Nephron (organoid): Measurements from ENCODE around the gene CHST11.
A peak's percentile ranks its signal among the peaks of the same experiment; 100 is the strongest.

Source experiments
- H3K27ac Mint-ChIP-seq, 3 experiments: 2 replicates each; pipeline ENCODE4 v1.8.0; 2020; ENCODE audit warnings: mixed read lengths in 3 of 3, mild to moderate bottlenecking in 2 of 3, moderate library complexity in 1 of 3
- H3K27me3 Mint-ChIP-seq: 2 replicates; pipeline ENCODE4 v1.8.0; 2021; ENCODE audit warnings: low read depth, mild to moderate bottlenecking, moderate library complexity, mixed read lengths
- H3K36me3 Mint-ChIP-seq: 2 replicates; pipeline ENCODE4 v1.8.0; 2020; ENCODE audit warnings: low read depth, mixed read lengths
- H3K4me1 Mint-ChIP-seq: 2 replicates; pipeline ENCODE4 v1.8.0; 2020; ENCODE audit warnings: mixed read lengths
- H3K4me3 Mint-ChIP-seq, 3 experiments: 2 replicates each; pipeline ENCODE4 v1.8.0; 2020; ENCODE audit warnings: mild to moderate bottlenecking in 3 of 3, mixed read lengths in 3 of 3, moderate library complexity in 2 of 3
- H3K9me3 Mint-ChIP-seq: 2 replicates; pipeline ENCODE4 v1.8.0; 2020; ENCODE audit warnings: mixed read lengths
- TF ChIP-seq, protein P1 (sequence below), 3 experiments: fragments of 200-600 bp; sonication (generic); IDR thresholded peaks; one replicate each; pipeline ENCODE4 v1.5.0; 2021; ENCODE audit warnings: antibody characterized with exemption in 3 of 3; ENCODE audit not compliant: unreplicated experiment in 3 of 3

CHST11 gene

DNA sequence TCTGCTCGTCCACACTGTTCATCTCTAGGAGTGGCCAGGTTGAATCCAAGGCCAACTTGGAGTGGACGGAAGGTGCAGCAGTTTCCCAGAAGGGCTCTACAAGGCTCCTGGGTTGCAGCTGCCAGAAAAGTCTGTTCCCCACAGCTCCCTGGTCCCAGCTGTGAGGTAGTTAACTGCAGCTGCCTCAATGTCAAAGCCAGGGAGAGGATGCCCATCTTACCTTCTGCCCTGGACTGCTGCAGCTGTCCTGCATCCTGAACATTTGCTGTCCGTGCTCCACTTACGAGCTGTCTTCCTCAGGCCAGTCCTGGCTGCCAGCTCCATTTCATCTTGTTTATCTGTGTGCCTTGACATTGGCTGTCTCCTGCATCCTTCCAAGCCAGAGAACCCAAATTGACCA lies 274.0 kb downstream of the CHST11 start:
- no peak overlapping the region for H3K4me3 Mint-ChIP-seq
- no peaks in the 10 kb centered on the region for H3K36me3 Mint-ChIP-seq
- peaks cover 14% of the 10 kb centered on the region for H3K27me3 Mint-ChIP-seq
- peaks cover 53% of the 10 kb centered on the region for H3K4me1 Mint-ChIP-seq
- TF ChIP-seq, protein P1, sequence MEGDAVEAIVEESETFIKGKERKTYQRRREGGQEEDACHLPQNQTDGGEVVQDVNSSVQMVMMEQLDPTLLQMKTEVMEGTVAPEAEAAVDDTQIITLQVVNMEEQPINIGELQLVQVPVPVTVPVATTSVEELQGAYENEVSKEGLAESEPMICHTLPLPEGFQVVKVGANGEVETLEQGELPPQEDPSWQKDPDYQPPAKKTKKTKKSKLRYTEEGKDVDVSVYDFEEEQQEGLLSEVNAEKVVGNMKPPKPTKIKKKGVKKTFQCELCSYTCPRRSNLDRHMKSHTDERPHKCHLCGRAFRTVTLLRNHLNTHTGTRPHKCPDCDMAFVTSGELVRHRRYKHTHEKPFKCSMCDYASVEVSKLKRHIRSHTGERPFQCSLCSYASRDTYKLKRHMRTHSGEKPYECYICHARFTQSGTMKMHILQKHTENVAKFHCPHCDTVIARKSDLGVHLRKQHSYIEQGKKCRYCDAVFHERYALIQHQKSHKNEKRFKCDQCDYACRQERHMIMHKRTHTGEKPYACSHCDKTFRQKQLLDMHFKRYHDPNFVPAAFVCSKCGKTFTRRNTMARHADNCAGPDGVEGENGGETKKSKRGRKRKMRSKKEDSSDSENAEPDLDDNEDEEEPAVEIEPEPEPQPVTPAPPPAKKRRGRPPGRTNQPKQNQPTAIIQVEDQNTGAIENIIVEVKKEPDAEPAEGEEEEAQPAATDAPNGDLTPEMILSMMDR (IDR thresholded peaks at IDR 0.05; ENCODE audit: unreplicated experiment in 3 of 3) = no peak
- peak overlapping the region in 1 of 3 experiments; percentile 25 for H3K27ac Mint-ChIP-seq
- H3K9me3 Mint-ChIP-seq = no peaks in the 10 kb centered on the region

DNA sequence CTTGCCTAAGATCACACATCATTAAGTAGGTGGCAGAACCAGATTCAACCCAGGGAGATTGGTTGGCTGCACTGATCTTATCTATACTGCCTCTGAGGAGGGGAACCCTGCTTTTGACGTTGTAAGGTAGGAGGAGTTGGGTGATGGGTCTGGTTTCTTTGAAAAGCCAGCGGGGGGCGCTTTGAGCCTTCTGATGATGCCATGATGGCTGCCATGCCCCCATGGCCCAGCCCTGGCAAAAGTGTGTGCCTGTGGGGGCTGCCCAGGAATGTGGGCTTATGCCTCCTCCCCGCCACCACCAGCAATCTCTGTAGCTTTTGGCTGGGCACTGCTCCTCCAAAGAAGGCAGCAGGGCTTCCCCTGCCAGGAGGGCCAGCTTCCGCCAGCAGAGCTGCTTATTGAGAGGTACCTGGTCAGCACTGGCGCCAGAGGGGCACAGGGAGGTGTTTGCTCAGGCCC lies 277.0 kb downstream of the CHST11 start:
- H3K27ac Mint-ChIP-seq = no peak overlapping the region
- no peaks in the 10 kb centered on the region for H3K9me3 Mint-ChIP-seq
- H3K4me3 Mint-ChIP-seq = no peak overlapping the region
- peaks cover 24% of the 10 kb centered on the region for H3K27me3 Mint-ChIP-seq
- no peaks in the 10 kb centered on the region for H3K36me3 Mint-ChIP-seq
- H3K4me1 Mint-ChIP-seq = peaks cover 66% of the 10 kb centered on the region
- TF ChIP-seq, protein P1 (IDR thresholded peaks at IDR 0.05; ENCODE audit: unreplicated experiment in 3 of 3) = no peak

DNA sequence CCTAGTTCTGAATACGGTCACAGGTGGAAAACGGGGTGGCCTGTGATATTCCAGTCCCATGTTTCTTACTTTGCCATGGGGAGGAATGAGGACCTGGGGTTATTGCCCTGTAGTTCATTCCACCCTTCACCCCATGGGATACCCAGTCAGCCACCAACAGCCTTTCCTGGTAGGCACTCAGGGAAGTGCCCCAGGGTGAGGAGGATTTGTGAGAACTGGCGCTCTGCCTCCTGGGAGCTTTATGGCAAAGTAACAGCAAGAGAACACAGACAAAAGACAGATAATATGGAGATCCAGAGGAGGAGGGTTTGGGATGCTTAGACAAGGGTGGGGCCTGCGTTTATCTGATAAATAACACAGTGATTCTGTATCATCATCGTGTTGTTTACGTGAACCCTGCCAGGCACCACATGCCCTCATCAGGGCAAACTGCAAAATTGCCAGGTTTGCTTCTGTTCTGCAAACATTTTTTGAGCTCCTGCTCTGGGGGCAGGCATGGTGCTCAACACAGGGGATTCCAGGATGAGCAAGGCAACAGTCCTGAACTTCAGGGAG lies 277.9 kb downstream of the CHST11 start:
- Mint-ChIP-seq H3K4me3 (no peak overlapping the region), H3K4me1 (peaks cover 66% of the 10 kb centered on the region), H3K9me3 (no peaks in the 10 kb centered on the region), H3K27ac (no peak overlapping the region), H3K27me3 (peaks cover 24% of the 10 kb centered on the region), H3K36me3 (no peaks in the 10 kb centered on the region)
- TF ChIP-seq, protein P1 (IDR thresholded peaks at IDR 0.05; ENCODE audit: unreplicated experiment in 3 of 3) = no peak

DNA sequence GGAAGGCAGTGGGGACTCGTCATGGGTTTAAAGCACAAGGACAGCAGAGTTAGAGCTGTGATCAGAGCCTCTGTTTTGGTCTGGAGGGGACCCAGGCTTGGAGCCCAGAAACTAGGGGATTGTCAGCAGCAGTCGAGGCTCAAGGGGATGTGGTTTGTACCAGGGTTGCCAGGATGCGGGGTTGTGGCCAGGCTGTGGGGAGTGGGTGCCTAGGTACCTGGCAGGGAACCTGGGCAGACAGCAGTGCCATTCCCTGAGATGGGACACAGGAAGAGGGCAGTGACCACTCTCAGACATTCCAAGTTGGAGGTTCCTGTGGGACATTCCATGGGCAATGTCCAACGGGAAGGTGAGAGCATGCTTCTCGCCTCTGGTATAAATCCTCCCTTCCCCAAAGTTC lies 279.1 kb downstream of the CHST11 start:
- H3K27ac Mint-ChIP-seq = no peak overlapping the region
- H3K4me3 Mint-ChIP-seq = no peak overlapping the region
- H3K36me3 Mint-ChIP-seq = no peaks in the 10 kb centered on the region
- no peaks in the 10 kb centered on the region for H3K9me3 Mint-ChIP-seq
- TF ChIP-seq, protein P1 (IDR thresholded peaks at IDR 0.05; ENCODE audit: unreplicated experiment in 3 of 3) = no peak
- peaks cover 24% of the 10 kb centered on the region for H3K27me3 Mint-ChIP-seq
- peaks cover 66% of the 10 kb centered on the region for H3K4me1 Mint-ChIP-seq

DNA sequence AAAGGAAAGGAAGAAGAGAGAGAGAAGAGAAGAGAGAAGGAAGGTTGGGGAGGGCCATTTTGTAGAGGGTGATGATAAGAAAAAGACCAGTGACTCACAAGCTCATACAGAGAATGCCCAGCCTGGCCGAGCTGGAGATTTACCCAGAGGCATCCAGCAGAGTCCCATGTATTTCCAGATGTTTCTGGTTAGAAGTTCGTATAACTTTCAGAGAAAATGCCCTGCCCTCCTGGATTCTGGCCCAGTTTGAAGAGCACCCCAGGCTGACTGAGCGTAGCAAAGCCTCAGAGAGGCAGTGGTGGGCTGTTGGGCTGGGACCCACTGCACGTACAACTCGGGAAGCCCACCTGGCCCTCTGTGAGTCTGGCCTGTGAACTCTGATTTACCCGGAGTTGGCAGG lies 279.6 kb downstream of the CHST11 start:
- TF ChIP-seq, protein P1 (IDR thresholded peaks at IDR 0.05; ENCODE audit: unreplicated experiment in 3 of 3) = no peak
- H3K27me3 Mint-ChIP-seq = peaks cover 19% of the 10 kb centered on the region
- H3K9me3 Mint-ChIP-seq = no peaks in the 10 kb centered on the region
- H3K4me1 Mint-ChIP-seq = peaks cover 66% of the 10 kb centered on the region
- no peak overlapping the region for H3K4me3 Mint-ChIP-seq
- H3K36me3 Mint-ChIP-seq = no peaks in the 10 kb centered on the region
- H3K27ac Mint-ChIP-seq = peak overlapping the region in 2 of 3 experiments; percentile 25 to 53

DNA sequence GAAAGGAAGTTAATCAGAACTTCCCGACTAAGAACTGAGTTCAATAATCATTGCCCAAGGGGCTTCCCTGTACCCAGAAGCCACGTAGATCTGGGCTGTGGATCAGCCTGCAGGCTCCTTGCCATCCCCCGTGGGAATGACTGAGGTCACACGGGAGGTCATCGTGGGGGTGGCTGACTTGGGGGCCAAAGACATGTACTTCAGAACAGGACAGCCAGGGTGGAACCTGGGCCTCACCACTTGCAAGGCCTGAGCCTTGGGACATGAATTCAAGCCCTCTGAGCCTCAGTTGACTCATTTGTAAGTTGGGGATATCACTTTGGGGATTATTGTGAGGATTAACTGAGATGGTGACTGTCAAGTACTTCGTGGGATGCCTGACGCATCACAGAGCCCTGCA lies 280.4 kb downstream of the CHST11 start:
- Mint-ChIP-seq H3K27ac (peak overlapping the region; percentile 25 to 85 (median 81)), H3K27me3 (peaks cover 14% of the 10 kb centered on the region), H3K9me3 (no peaks in the 10 kb centered on the region), H3K4me1 (peaks cover 72% of the 10 kb centered on the region), H3K36me3 (no peaks in the 10 kb centered on the region), H3K4me3 (no peak overlapping the region)
- TF ChIP-seq, protein P1 (IDR thresholded peaks at IDR 0.05; ENCODE audit: unreplicated experiment in 3 of 3) = no peak
